H54 (cell line): ENCODE results near the gene EN1.

Source experiments
- DNase-seq: peaks from one replicate; pipeline ENCODE4 v3.0.0; 2011; ENCODE audit warnings: low spot score, mixed read lengths; ENCODE audit not compliant: insufficient read length
- FAIRE-seq: peaks from 3 replicates; lab custom pipeline; 2011; peaks lifted over from hg19 to GRCh38; lab: Jason Lieb, UNC
- POLR2A ChIP-seq: IDR thresholded peaks from 2 replicates; pipeline ENCODE4 v1.6.1; 2011; ENCODE audit warnings: low read depth, mild to moderate bottlenecking, low read length

EN1 gene

DNA sequence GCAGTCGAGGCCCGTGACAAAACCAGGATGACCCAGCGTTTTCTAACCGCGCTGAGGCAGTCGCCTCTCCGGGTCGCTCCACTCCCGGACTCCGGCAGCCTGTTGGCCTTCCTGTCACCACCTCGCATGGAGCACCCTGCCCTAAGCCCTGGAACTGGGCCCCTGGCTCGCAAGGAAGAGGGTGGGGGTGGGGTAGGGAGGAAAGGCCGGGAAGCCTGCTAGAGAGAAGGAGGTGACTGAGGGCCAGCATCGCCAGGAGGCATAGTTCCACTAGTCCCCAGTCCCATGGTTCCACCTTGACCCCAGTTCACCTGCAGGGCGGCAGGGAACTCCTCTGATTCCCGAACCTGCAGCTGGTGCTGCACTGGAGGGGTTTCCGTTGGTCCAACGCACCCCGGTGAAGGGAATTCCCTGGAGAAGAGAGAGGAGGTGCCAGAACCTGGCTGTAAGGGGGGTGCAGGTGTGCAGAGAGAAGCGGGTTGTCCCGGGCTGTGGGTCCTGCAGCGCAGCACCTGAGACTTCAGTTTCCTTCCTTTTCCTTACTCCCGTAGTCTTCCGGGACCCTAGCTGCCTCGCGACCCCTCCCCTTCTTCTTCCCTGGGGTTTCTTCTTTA is 11.8 kb upstream of the EN1 start:
- no peak for FAIRE-seq
- DNase-seq, result no peak
- no peak for TF ChIP-seq POLR2A

DNA sequence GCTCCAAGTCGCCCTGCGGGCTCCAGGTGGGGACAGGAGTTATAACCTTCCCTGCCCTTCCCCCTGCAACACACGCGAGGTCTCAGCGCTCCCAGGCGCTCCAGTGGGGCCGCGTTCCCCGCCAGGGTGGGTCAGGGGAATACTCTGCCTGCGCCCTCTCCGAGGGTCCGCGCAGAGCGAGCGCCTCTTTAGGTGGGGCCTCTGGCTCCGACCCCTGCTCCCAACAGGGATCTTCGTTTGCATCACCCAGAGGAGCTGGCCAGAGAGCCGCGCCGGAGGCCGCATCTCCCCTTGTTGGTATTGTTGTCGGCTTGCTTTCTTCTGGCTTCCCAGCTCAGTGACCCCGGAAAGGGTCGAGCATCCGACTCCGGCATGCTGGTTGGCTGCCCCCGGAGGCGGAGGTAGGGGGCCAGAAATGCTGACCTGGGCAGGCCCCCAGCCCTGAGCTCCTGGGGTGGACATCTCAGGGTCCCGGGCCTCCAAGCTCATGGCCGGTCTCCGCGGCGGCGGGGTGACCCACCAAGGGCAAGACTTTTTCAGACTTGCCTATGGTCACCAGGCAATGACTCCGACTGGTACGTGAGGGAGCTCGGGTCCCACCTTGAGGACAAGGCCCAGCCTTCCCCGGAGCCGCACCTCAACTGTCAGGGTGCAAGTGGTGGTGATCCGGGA is 11.2 kb upstream of the EN1 start:
- DNase-seq (no peak), FAIRE-seq (no peak)
- TF ChIP-seq POLR2A, result no peak

DNA sequence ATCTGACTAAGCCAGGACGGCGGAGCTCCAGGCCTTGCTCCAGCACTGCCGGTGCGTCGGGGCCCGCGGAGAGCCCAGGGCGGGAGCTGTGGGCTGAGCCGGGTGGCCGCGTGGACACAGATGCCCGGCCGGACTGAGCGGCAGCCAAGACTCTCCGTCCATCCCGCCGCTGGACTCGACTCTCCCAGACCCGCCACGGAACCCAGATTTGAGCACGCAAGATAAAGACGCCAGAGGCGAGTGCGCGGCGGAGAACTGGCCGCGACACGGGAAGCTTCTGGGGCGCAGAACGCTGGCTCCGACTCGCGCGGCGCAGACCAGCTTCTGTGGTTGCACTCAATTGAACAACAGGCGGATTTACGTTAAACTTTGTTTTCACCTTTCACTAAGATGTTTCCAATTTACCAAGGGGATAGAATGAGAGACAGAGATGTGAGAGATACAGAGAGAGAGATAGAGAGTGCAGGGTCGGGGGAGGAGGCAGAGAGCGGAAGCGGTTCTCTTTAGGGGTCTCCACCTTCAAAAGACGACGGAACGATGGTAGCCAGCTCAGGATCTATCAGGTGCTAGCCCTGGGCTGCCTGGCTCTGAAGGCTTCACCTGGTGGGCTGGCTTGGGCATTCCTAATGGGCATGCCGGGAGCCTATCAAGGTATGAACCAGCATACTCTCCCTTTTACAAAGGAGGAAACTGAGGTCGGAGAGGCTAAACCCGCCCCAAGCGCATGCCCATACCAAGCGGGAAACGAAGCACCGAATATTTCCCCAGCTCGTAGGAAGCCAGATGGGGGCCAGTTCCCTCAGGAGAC is 10.4 kb upstream of the EN1 start:
- TF ChIP-seq POLR2A, result no peak
- DNase-seq (no peak), FAIRE-seq (no peak)

DNA sequence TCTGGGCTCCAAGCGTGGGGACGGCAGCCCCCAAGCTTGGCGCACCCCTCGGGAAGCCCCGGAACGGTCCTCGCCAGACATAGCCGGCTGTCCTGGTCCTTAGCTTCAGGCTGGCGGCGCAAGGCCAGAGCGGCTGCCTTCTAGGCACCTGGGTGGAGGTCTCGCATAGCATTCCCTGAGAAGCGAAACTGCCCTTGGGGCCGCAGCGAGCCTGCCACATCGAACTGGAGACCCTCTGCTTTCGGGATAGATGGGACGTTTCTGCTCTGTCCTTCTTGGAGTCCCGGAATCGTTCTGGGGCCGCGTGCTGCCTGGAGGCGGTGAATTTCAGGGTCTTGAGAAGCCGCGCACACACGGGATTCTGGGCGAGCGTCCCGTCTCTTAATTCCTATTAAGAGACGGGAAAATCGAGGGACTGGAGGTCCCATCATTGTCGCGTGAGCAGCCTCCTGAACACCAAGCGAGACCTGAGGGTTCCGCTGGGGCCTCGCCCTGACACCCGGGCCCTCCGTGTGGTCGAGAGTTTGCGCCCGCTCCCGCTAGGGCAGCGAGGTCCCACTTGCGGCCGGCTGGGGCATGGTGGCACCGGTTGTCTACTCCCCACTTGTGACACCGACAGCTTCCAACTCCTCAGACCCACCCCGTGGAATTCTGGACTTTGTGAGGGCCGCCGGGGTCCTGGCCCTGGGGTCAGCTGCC is 9.7 kb upstream of the EN1 start:
- TF ChIP-seq POLR2A, result no peak
- DNase-seq, result no peak
- FAIRE-seq, result no peak

DNA sequence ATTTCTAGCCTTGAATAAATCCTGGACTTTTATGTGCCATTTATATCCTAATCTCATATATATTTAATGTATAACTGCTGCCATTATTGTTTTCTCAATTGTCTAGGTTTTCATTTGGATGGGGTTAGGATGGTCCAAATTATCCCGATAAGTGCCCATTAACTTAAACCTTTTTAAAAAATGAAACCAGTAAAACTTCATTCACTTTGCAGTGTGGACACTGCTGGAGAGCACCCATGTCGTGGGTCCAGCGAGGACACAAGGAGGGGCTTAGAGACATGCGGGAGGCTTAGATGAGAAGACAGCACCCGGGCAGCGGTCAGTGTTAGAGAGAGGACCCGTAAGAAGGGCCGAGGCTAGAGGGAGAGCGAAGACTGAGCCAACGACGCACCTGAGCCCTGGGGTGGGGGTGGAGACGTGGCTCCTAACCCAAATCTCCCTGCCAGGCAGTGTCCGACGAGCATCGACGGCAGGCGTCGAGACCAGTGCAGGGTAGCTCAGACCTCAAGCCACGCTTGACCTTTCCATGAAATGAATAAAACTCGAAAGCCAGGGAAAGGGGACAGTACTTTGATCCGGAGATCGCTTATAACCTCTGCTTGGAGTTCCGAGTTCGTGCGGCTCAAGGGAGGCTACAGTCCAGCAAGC is 9.0 kb upstream of the EN1 start:
- DNase-seq, result no peak
- no peak for TF ChIP-seq POLR2A
- no peak for FAIRE-seq

DNA sequence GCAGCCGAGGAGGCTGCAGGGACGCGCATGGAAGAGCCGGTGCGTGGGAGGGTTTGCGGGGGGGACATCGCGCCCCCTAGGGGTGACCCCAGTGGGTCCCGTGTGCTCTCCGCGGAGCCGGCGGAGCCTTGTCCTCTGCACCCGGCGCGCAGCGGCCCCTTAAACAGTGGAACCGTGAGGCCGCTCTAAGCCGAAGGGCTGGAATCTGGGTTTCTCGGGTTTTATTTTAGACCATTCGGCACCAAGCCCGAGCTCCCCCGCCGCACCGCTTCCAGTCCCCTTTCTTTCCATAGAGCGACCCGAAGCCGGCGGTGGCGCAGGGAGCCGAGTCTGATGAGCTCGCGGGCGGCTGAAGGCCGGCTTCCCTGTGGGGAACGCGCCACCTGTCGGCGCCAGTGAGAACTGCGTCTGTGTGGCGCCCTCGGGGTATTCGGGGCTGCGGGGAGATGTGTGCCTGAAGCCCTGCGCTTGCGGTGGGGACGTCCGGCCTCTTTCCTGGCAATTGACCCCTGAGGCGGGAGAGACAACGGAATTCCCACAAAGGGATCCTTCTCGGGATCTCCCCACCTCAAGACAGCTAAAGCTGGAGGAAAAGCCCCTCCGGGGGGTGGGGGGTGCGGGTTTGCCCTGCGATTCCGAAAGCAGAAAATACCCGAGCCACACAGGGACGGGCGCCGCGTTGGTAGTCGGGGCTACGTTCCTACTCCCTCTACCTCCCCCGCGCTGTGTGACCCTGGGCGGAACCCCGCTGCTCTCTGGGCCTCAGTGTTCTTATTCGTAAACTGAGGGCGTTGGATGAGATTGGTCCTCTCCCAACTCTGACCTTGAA is 8.2 kb upstream of the EN1 start:
- DNase-seq, result peak; percentile 92
- FAIRE-seq, result no peak
- TF ChIP-seq POLR2A, result no peak

DNA sequence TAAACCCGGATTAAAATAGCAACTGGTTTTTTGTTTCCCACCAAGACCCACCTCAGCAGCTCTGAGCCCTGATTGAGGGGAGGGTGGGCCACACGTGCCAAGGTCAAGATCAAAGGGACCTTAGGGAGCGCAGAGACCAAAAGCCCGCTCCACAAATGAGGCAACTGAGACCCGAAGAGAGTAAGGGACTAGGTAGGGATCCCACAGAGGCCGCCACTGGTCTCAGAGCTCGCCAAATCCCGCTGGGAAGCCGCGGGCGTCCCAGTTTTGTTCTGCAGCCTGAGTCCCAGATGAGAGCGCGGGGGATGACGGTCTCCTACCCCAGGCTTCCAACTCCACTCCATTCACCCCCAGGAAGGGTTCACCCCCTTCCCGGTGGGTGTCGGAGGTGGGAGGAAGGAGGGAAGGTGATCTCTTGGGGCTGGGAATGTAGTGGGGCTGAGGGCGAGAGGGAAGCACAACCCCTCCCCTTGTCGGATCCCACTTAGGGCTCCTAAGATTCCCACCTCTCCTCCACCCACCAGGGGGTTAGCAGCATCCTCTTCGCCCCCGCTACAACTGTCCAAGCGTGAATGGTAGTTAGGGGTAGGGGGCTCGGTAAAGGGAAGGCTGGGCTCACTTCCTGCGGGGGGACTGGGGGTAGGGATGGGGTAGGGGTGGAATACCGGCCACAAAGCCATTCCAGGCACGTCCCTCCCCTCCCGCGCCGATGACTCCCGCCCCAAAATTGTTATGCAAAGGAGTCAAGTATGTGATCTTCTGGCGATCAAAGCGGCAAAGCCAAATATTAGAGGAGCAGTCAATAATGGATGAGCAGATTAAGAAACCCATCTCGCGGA is 7.3 kb upstream of the EN1 start:
- no peak for FAIRE-seq
- DNase-seq, result no peak
- TF ChIP-seq POLR2A, result no peak

DNA sequence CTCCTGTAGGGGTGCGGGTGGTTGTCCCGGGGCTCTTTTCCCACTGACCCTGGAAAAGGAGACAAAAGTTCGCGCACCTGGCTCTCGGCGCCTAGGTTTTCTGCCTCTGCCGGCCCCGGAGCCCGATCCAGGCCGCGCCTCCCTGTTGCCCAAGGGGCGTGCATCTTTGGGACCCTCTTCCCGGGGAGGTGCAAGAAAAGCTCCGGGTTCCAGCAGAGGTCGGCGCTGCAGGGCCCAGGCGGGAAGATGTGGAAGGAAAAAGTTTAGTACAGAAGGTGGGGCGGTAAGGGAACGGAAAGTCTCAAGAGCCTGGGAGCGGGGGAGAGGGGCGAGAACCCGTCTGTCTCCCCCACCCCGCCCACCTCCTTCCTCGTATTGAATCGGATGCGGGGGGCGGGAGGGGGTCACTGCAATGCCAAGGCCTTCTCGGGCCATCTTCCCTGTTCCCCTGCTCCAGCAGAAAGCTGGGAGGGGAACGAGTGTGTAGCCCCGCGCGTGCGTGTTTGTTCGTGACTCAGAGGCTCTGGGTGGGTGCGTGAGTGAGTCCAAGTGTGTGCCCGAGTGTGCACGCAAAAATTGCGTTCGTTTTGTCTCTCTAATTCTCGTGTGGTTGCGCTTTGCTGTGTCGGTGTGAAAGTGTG is 6.3 kb upstream of the EN1 start:
- DNase-seq (no peak), FAIRE-seq (no peak)
- TF ChIP-seq POLR2A, result no peak

DNA sequence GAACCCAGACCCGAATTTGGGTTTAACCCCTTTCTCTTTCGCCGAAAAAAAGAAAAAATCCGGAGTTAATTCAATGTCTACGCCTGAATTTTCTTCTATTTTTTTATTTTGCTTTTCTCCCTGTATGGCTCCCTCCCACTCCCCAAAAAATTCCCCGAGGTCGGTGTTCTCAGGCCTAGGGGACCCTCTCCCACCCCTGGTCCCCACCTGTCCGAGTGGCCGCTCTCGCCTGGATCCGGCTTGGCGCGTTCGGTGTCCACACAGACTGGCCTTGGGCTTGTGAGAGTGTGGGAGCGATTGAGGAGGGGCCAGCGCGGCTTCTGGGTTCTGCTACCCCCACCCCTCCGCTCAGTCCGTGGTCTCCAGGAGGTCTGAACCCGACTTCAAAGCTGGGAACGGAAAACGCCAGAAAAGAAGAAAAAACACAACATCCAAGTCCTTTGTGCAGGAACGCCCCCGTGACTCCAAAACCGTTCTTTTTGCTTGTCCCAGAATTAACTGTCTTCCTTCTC is 5.7 kb upstream of the EN1 start:
- TF ChIP-seq POLR2A, result no peak
- DNase-seq (no peak), FAIRE-seq (no peak)

DNA sequence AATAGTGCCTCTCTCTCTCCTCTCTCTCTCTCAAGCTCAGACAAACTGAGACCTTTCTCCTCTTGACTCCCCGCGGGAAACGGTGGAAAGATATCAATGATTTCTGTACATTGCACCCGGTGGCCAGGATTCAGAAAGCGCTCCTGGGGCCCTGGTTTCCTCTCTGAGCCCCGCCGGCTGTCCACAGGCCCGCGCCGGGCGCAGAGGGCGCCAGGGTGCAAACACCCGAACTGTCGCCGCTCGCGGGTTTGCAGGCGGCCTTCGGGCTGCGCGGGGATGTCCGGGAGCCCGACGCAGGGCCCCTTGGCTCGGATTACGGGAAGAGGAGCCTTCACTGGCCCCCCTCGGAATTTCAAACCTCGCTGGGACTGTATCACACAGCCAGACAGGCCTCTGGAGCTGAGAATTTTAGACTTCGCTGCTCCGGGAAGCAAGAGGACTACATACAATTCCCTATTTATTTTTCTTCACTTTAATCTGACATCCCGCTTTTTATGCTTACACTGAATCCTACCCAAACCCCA is 5.2 kb upstream of the EN1 start:
- no peak for FAIRE-seq
- no peak for DNase-seq
- no peak for TF ChIP-seq POLR2A

DNA sequence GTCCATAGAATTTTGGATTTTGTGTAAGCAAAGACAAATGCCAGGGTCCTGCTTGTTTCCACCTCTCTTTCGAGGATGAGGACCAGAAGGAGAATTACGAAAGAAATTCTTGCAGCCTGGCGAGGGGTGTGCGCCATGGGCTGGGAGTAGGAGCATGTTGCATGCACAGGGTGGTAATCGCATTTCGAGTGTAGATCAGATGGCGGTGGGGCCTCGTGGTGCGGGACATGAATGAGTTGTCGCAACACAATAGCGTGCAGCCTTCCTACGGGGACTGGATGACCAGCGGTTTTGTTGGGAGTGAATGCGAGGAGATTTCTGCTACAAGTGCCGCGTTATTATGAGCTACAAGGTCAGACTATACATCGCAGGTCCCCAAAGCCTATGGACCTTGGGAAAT is 4.2 kb upstream of the EN1 start:
- FAIRE-seq (no peak), DNase-seq (no peak)
- TF ChIP-seq POLR2A, result no peak
